Keratinocyte (primary cell): ENCODE data around the gene FBN1. TPM values are rescaled to one million over a fixed set of nuclear protein-coding genes. Genes with fewer than 3 reads are reported as not detected.

ENCODE experiments used
- DNase-seq: peaks from one replicate; pipeline ENCODE4 v3.0.0-alpha.2; 2011; ENCODE audit warnings: low read depth, missing footprints, low spot score
- FAIRE-seq: peaks from 2 replicates; lab custom pipeline; 2011; peaks lifted over from hg19 to GRCh38; lab: Jason Lieb, UNC
- H2AFZ ChIP-seq: 2 replicates; pipeline ENCODE4 v1.6.0; 2012; ENCODE audit warnings: low read length, control low read depth, inconsistent platforms; ENCODE audit not compliant: control insufficient read depth
- H3K27ac ChIP-seq: 2 replicates; pipeline ENCODE4 v1.5.1; 2011; ENCODE audit warnings: low read length; ENCODE audit not compliant: control insufficient read depth, insufficient read depth
- H3K27me3 ChIP-seq: 3 replicates; pipeline ENCODE4 v1.6.0; 2011; ENCODE audit warnings: low read length; ENCODE audit not compliant: control insufficient read depth, insufficient read depth; ENCODE audit errors: extremely low read depth
- H3K36me3 ChIP-seq, 2 experiments: 2 replicates in 1 of 2; 3 replicates in 1 of 2; pipeline ENCODE4 v1.5.1; 2011; ENCODE audit warnings: low read length in 2 of 2, mild to moderate bottlenecking in 1 of 2; ENCODE audit not compliant: control insufficient read depth in 2 of 2, insufficient read depth in 2 of 2; ENCODE audit errors: extremely low read depth in 1 of 2
- H3K4me1 ChIP-seq: 3 replicates; pipeline ENCODE4 v1.5.1; 2011; ENCODE audit warnings: low read length; ENCODE audit not compliant: control insufficient read depth, insufficient read depth; ENCODE audit errors: extremely low read depth
- H3K4me2 ChIP-seq: 3 replicates; pipeline ENCODE4 v1.6.0; 2011; ENCODE audit warnings: low read depth, low read length; ENCODE audit not compliant: control insufficient read depth, insufficient read depth; ENCODE audit errors: extremely low read depth
- H3K4me3 ChIP-seq, 3 experiments: fragments of 200-600 bp in 1 of 3; sonication (generic) in 1 of 3; 2 replicates in 2 of 3; 3 replicates in 1 of 3; pipeline ENCODE4 v1.5.1; 2011 to 2016; ENCODE audit warnings: low read length in 3 of 3, mild to moderate bottlenecking in 3 of 3, control low read depth in 2 of 3, inconsistent platforms in 1 of 3, low read depth in 1 of 3, mixed read lengths in 1 of 3, mixed run types in 1 of 3, moderate library complexity in 1 of 3; ENCODE audit not compliant: control insufficient read depth in 2 of 3, insufficient read depth in 2 of 3; ENCODE audit errors: extremely low read depth in 1 of 3
- H3K79me2 ChIP-seq: 2 replicates; pipeline ENCODE4 v1.6.0; 2012; ENCODE audit warnings: low read length; ENCODE audit not compliant: control insufficient read depth, insufficient read depth
- H3K9ac ChIP-seq: 3 replicates; pipeline ENCODE4 v1.6.0; 2011; ENCODE audit warnings: low read length; ENCODE audit not compliant: control insufficient read depth, insufficient read depth; ENCODE audit errors: extremely low read depth
- H3K9me1 ChIP-seq: 3 replicates; pipeline ENCODE4 v1.6.0; 2011; ENCODE audit warnings: low read length; ENCODE audit not compliant: control insufficient read depth, insufficient read depth; ENCODE audit errors: extremely low read depth
- H3K9me3 ChIP-seq: 2 replicates; pipeline ENCODE4 v1.5.1; 2012; ENCODE audit warnings: low read depth, low read length; ENCODE audit not compliant: control insufficient read depth
- H4K20me1 ChIP-seq: 3 replicates; pipeline ENCODE4 v1.6.0; 2011; ENCODE audit warnings: low read length; ENCODE audit not compliant: control insufficient read depth, insufficient read depth; ENCODE audit errors: extremely low read depth
- CTCF ChIP-seq, 3 experiments: IDR thresholded peaks in 1 of 3; conservative IDR thresholded peaks in 1 of 3; optimal IDR thresholded peaks in 1 of 3; 2 replicates in 2 of 3; 3 replicates in 1 of 3; pipeline versions ENCODE3 to v1.5.1; 2011; ENCODE audit warnings: low read length in 3 of 3, mild to moderate bottlenecking in 3 of 3, moderate library complexity in 2 of 3, control low read depth in 1 of 3, inconsistent platforms in 1 of 3; ENCODE audit not compliant: insufficient read depth in 2 of 3; ENCODE audit errors: extremely low read depth in 1 of 3
- EZH2 ChIP-seq: IDR thresholded peaks from one replicate; pipeline ENCODE4 v1.6.1; 2012; ENCODE audit warnings: inconsistent platforms, mild to moderate bottlenecking, low read length, moderate library complexity
- dilution Hi-C: fragments of 300-500 bp; cut with MboI; formaldehyde crosslinking; loops from one replicate; pipeline ENCODE4 v1.7.0; 2020; ENCODE audit warnings: low sequenced_read_pairs; ENCODE audit not compliant: extremely low pct_ligation_motif_present
- polyA plus RNA-seq, 5 experiments: library from polyadenylated mRNA; depleted of rRNA in 3 of 5; stranded (reverse) in 3 of 5; stranded (forward) in 1 of 5; unstranded in 1 of 5; fragments of >200 nt; gene quantifications; 1 replicate in 1 of 5; 2 replicates in 3 of 5; 3 replicates in 1 of 5; pipeline versions ENCODE4 v1.2.1 to v1.2.3, GENCODE V29; 2011 to 2012; ENCODE audit warnings: missing spikeins in 2 of 5, low read depth in 1 of 5, low replicate concordance in 1 of 5

FBN1 gene
- polyA plus RNA-seq, 1 donor (not counting 4 experiments of a cell fraction or from before 2014, with no cell fraction given) = 3.5 TPM

GRCh38 chr15:48481802-48482201, 163.7 kb downstream of the FBN1 start:
- no peaks in the 10 kb centered on the region for H3K79me2 ChIP-seq
- H4K20me1 ChIP-seq = no peaks in the 10 kb centered on the region
- H3K9me1 ChIP-seq = no peaks in the 10 kb centered on the region
- dilution Hi-C loops = no loop called here
- no peak overlapping the region for H3K9ac ChIP-seq
- H3K27ac ChIP-seq = no peak overlapping the region
- no peak for TF ChIP-seq CTCF (optimal IDR thresholded peaks at IDR 0.05 in 1 of 3, IDR thresholded peaks at IDR 0.05 in 1 of 3, conservative IDR thresholded peaks at IDR 0.05 in 1 of 3; ENCODE audit: extremely low read depth in 1 of 3, insufficient read depth in 2 of 3, low read length in 3 of 3)
- no peak for TF ChIP-seq EZH2
- H3K36me3 ChIP-seq = no peaks in the 10 kb centered on the region
- H3K4me1 ChIP-seq = no peaks in the 10 kb centered on the region
- H3K9me3 ChIP-seq = no peaks in the 10 kb centered on the region
- FAIRE-seq (no peak), DNase-seq (no peak)
- H3K4me2 ChIP-seq = no peak overlapping the region
- H3K4me3 ChIP-seq = no peak overlapping the region
- H3K27me3 ChIP-seq = no peaks in the 10 kb centered on the region
- H2AFZ ChIP-seq = no peak overlapping the region

DNA sequence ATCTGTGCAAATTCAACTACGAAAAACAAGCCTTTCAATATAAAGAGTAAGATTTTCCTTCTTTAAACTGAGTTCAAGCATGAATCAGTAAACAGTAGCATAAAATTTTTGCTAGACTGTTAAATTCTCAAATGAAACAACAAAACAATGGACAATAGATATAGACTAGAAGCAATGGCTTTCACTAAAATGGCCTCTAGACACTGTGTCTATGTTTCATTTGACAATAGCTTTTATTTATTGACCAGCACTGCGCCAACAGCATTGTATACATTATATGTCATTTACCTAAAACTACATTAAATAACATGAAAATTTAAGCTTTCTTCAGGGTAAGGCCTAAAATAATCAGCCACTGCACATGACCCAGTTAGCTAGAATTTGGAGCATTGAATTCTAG, 165.8 kb downstream of the FBN1 start:
- no peak overlapping the region for H3K4me2 ChIP-seq
- no peak for DNase-seq
- no peaks in the 10 kb centered on the region for H3K4me1 ChIP-seq
- H3K9me1 ChIP-seq = no peaks in the 10 kb centered on the region
- H4K20me1 ChIP-seq = no peaks in the 10 kb centered on the region
- H3K79me2 ChIP-seq = no peaks in the 10 kb centered on the region
- no peaks in the 10 kb centered on the region for H3K9me3 ChIP-seq
- H3K4me3 ChIP-seq = no peak overlapping the region
- dilution Hi-C loops = no loop called here
- no peak overlapping the region for H2AFZ ChIP-seq
- no peaks in the 10 kb centered on the region for H3K36me3 ChIP-seq
- H3K27me3 ChIP-seq = no peaks in the 10 kb centered on the region
- FAIRE-seq = no peak
- TF ChIP-seq EZH2 (no peak), CTCF (optimal IDR thresholded peaks at IDR 0.05 in 1 of 3, IDR thresholded peaks at IDR 0.05 in 1 of 3, conservative IDR thresholded peaks at IDR 0.05 in 1 of 3; ENCODE audit: extremely low read depth in 1 of 3, insufficient read depth in 2 of 3, low read length in 3 of 3) (no peak)
- H3K27ac ChIP-seq = no peak overlapping the region
- H3K9ac ChIP-seq = no peak overlapping the region
